Trophoblast cell (in vitro differentiated cells and primary cell): ENCODE results near the gene ADAM8.

Experiments
- DNase-seq, 2 donors: peaks; one replicate each; pipeline ENCODE4 v3.0.0-alpha.2; 2016
- H2AFZ ChIP-seq: 2 replicates; pipeline ENCODE4 v1.6.1; 2013; ENCODE audit warnings: low read length, moderate library complexity, mild to moderate bottlenecking; ENCODE audit not compliant: insufficient read depth, poor library complexity
- H2AK5ac ChIP-seq: 2 replicates; pipeline ENCODE4 v1.6.1; 2013; ENCODE audit warnings: mild to moderate bottlenecking, low read length
- H2BK120ac ChIP-seq: 2 replicates; pipeline ENCODE4 v1.6.1; 2013; ENCODE audit warnings: low read length, mild to moderate bottlenecking, moderate library complexity; ENCODE audit not compliant: insufficient read depth, poor library complexity
- H2BK12ac ChIP-seq: 2 replicates; pipeline ENCODE4 v1.6.1; 2013; ENCODE audit warnings: mild to moderate bottlenecking, low read length, moderate library complexity
- H2BK5ac ChIP-seq: 2 replicates; pipeline ENCODE4 v1.6.1; 2013; ENCODE audit warnings: low read length, low read depth, moderate library complexity, mild to moderate bottlenecking; ENCODE audit not compliant: poor library complexity
- H3K14ac ChIP-seq: 2 replicates; pipeline ENCODE4 v1.6.1; 2013; ENCODE audit warnings: mild to moderate bottlenecking, low read length
- H3K18ac ChIP-seq: 2 replicates; pipeline ENCODE4 v1.6.1; 2013; ENCODE audit warnings: mild to moderate bottlenecking, low read length
- H3K23ac ChIP-seq: 2 replicates; pipeline ENCODE4 v1.6.1; 2013; ENCODE audit warnings: low read length
- H3K27ac ChIP-seq: 2 replicates; pipeline ENCODE4 v1.5.1; 2013; ENCODE audit warnings: low read depth, mild to moderate bottlenecking, inconsistent platforms, low read length, moderate library complexity
- H3K27me3 ChIP-seq: 2 replicates; pipeline ENCODE4 v1.6.1; 2013; ENCODE audit warnings: inconsistent platforms, mild to moderate bottlenecking, low read length, moderate library complexity; ENCODE audit not compliant: insufficient read depth
- H3K36me3 ChIP-seq, 2 experiments: 1 replicate in 1 of 2; 2 replicates in 1 of 2; pipeline ENCODE4 v1.6.1; 2013; ENCODE audit warnings: low read length in 2 of 2, mild to moderate bottlenecking in 2 of 2, moderate library complexity in 1 of 2; ENCODE audit not compliant: insufficient read depth in 2 of 2, control insufficient read depth in 1 of 2
- H3K4ac ChIP-seq: 2 replicates; pipeline ENCODE4 v1.6.1; 2013; ENCODE audit warnings: low read depth, mild to moderate bottlenecking, low read length, moderate library complexity
- H3K4me1 ChIP-seq, 2 experiments: 1 replicate in 1 of 2; 2 replicates in 1 of 2; pipeline ENCODE4 v1.6.1; 2013; ENCODE audit warnings: low read length in 2 of 2, mild to moderate bottlenecking in 2 of 2, moderate library complexity in 1 of 2; ENCODE audit not compliant: insufficient read depth in 2 of 2, control insufficient read depth in 1 of 2
- H3K4me2 ChIP-seq: 2 replicates; pipeline ENCODE4 v1.6.1; 2013; ENCODE audit warnings: inconsistent platforms, mild to moderate bottlenecking, low read length, moderate library complexity
- H3K4me3 ChIP-seq: 2 replicates; pipeline ENCODE4 v1.5.1; 2013; ENCODE audit warnings: mild to moderate bottlenecking, low read depth, low read length, inconsistent platforms
- H3K79me1 ChIP-seq: one replicate; pipeline ENCODE4 v1.6.1; 2013; ENCODE audit warnings: low read length
- H3K79me2 ChIP-seq: 2 replicates; pipeline ENCODE4 v1.6.1; 2013; ENCODE audit warnings: low read length, mild to moderate bottlenecking; ENCODE audit not compliant: control insufficient read depth, insufficient read depth, poor library complexity
- H3K9ac ChIP-seq: 2 replicates; pipeline ENCODE4 v1.6.1; 2013; ENCODE audit warnings: mild to moderate bottlenecking, low read length
- H3K9me3 ChIP-seq: 2 replicates; pipeline ENCODE4 v1.6.1; 2013; ENCODE audit warnings: low read depth, mild to moderate bottlenecking, control low read depth, inconsistent platforms, low read length; ENCODE audit not compliant: insufficient read depth
- H4K12ac ChIP-seq: 2 replicates; pipeline ENCODE4 v1.6.1; 2013; ENCODE audit warnings: low read depth, mild to moderate bottlenecking, low read length, moderate library complexity
- H4K8ac ChIP-seq: 2 replicates; pipeline ENCODE4 v1.6.1; 2013; ENCODE audit warnings: low read depth, mild to moderate bottlenecking, low read length, moderate library complexity
- H4K91ac ChIP-seq: one replicate; pipeline ENCODE4 v1.6.1; 2013; ENCODE audit warnings: low read depth, mild to moderate bottlenecking, low read length, moderate library complexity
- WGBS: extraction: QIAGEN DNeasy Blood & Tissue Kit; methylation state at CpG from one replicate; pipeline ENCODE4 v1.1.7; 2013; ENCODE audit warnings: missing lambda C conversion rate; ENCODE audit not compliant: insufficient read length, insufficient coverage; ENCODE audit errors: extremely low coverage; 5-methylcytosine and 5-hydroxymethylcytosine counted together

ADAM8 gene

GRCh38 chr10:133246236-133246626 lies 30.4 kb downstream of the ADAM8 start:
- H4K8ac ChIP-seq = no peak overlapping the region
- H2BK5ac ChIP-seq = no peak overlapping the region
- H2AK5ac ChIP-seq = no peak overlapping the region
- H3K27me3 ChIP-seq = no peaks in the 10 kb centered on the region
- H4K91ac ChIP-seq = no peak overlapping the region
- no peak overlapping the region for H3K23ac ChIP-seq
- H2AFZ ChIP-seq = no peak overlapping the region
- no CpG with 5 or more reads among the region's 12 CpGs for WGBS
- DNase-seq = no peak
- H3K27ac ChIP-seq = no peak overlapping the region
- no peak overlapping the region for H3K9ac ChIP-seq
- H2BK12ac ChIP-seq = no peak overlapping the region
- H3K9me3 ChIP-seq = peaks cover 8% of the 10 kb centered on the region
- H3K4me2 ChIP-seq = no peak overlapping the region
- H3K4me3 ChIP-seq = no peak overlapping the region
- peaks cover 0 to 3% of the 10 kb centered on the region in 2 experiments for H3K4me1 ChIP-seq
- no peaks in the 10 kb centered on the region for H3K79me2 ChIP-seq
- H3K79me1 ChIP-seq = peaks cover 2% of the 10 kb centered on the region
- H3K14ac ChIP-seq = no peak overlapping the region
- H4K12ac ChIP-seq = no peak overlapping the region
- H3K18ac ChIP-seq = no peak overlapping the region
- H2BK120ac ChIP-seq = no peak overlapping the region
- H3K4ac ChIP-seq = no peak overlapping the region
- no peaks in the 10 kb centered on the region for H3K36me3 ChIP-seq

DNA sequence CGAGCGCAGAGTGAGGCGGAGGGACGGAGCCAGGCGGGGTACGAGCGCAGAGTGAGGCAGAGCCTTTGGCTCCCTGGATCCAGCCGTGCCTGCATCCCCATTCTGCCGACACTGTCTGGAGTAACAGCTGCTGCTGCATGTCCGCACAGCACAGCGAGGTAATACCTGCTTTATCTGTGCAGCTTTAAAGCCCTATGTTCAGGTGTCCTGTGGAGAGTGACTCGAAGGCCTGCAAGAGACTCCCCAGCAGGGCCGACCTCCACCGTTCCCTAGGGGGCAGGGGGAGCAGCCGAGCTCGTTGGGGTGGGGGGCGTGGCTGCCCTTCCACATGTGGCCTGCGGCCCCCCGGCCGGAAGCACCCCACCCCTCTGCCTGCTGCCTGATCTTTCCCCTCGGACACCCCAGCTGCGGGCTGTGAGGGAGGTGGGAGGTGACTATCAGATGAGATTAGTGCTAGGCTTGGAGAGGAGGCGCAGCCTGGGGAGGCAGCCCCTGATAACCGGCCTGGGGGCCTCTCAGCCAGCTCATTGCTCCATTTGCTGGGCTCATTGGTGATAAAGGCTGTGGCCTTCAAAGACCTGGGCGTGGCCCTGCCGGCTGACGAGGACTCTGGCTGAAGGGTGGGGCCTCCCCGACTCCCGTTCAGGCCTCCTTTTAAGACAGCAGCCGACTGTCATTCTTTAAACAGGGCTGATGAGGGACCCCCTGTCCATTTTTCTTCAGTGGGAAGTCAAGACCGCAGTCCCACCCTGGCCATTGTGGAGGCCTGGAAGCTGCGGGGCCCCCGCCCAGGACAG lies 31.0 kb downstream of the ADAM8 start:
- Histone ChIP-seq H3K4ac (no peak overlapping the region), H4K91ac (no peak overlapping the region), H3K27ac (no peak overlapping the region), H2BK5ac (no peak overlapping the region), H4K8ac (no peak overlapping the region), H2BK120ac (no peak overlapping the region), H3K4me2 (no peak overlapping the region), H2AFZ (no peak overlapping the region), H3K79me1 (peaks cover 2% of the 10 kb centered on the region), H3K9ac (no peak overlapping the region), H2AK5ac (no peak overlapping the region), H3K9me3 (peaks cover 8% of the 10 kb centered on the region), H3K18ac (no peak overlapping the region), H3K36me3 (no peaks in the 10 kb centered on the region), H4K12ac (no peak overlapping the region), H3K14ac (no peak overlapping the region), H3K23ac (no peak overlapping the region), H3K4me3 (no peak overlapping the region), H2BK12ac (no peak overlapping the region), H3K79me2 (no peaks in the 10 kb centered on the region), H3K4me1 (peaks cover 0 to 3% of the 10 kb centered on the region in 2 experiments), H3K27me3 (no peaks in the 10 kb centered on the region)
- WGBS = no CpG with 5 or more reads among the region's 33 CpGs
- no peak for DNase-seq

GRCh38 chr10:133243593-133243992 lies 33.1 kb downstream of the ADAM8 start:
- peaks cover 2% of the 10 kb centered on the region for H3K79me1 ChIP-seq
- no peak overlapping the region for H3K9ac ChIP-seq
- H3K9me3 ChIP-seq = peaks cover 8% of the 10 kb centered on the region
- no peak overlapping the region for H4K8ac ChIP-seq
- H3K18ac ChIP-seq = no peak overlapping the region
- no peak overlapping the region for H2BK120ac ChIP-seq
- no peak overlapping the region for H2AFZ ChIP-seq
- H4K91ac ChIP-seq = no peak overlapping the region
- no peak overlapping the region for H2BK12ac ChIP-seq
- peaks cover 0 to 3% of the 10 kb centered on the region in 2 experiments for H3K4me1 ChIP-seq
- peaks cover 5% of the 10 kb centered on the region for H3K27me3 ChIP-seq
- H3K4me2 ChIP-seq = no peak overlapping the region
- H3K4me3 ChIP-seq = no peak overlapping the region
- no peak overlapping the region for H3K27ac ChIP-seq
- H3K79me2 ChIP-seq = no peaks in the 10 kb centered on the region
- no peak for DNase-seq
- H3K36me3 ChIP-seq = no peaks in the 10 kb centered on the region
- no peak overlapping the region for H3K23ac ChIP-seq
- no CpG with 5 or more reads among the region's 14 CpGs for WGBS
- H3K14ac ChIP-seq = no peak overlapping the region
- no peak overlapping the region for H2BK5ac ChIP-seq
- H2AK5ac ChIP-seq = no peak overlapping the region
- no peak overlapping the region for H3K4ac ChIP-seq
- no peak overlapping the region for H4K12ac ChIP-seq

GRCh38 chr10:133242611-133243356 lies 33.9 kb downstream of the ADAM8 start:
- no peak overlapping the region for H4K8ac ChIP-seq
- WGBS = no CpG with 5 or more reads among the region's 27 CpGs
- H3K27me3 ChIP-seq = peaks cover 14% of the 10 kb centered on the region
- peak overlapping the region; percentile 60 for H3K4me3 ChIP-seq
- DNase-seq = no peak
- no peak overlapping the region for H2AFZ ChIP-seq
- no peaks in the 10 kb centered on the region for H3K36me3 ChIP-seq
- peaks cover 2% of the 10 kb centered on the region for H3K79me1 ChIP-seq
- peak overlapping the region; percentile 45 for H3K23ac ChIP-seq
- no peak overlapping the region for H3K4me2 ChIP-seq
- no peak overlapping the region for H3K18ac ChIP-seq
- no peak overlapping the region for H3K27ac ChIP-seq
- H3K4me1 ChIP-seq = peaks cover 1 to 4% of the 10 kb centered on the region in 2 experiments
- no peak overlapping the region for H2BK5ac ChIP-seq
- H2BK12ac ChIP-seq = no peak overlapping the region
- no peak overlapping the region for H3K14ac ChIP-seq
- no peak overlapping the region for H3K9ac ChIP-seq
- H3K9me3 ChIP-seq = peaks cover 8% of the 10 kb centered on the region
- H2AK5ac ChIP-seq = no peak overlapping the region
- no peak overlapping the region for H3K4ac ChIP-seq
- no peak overlapping the region for H4K12ac ChIP-seq
- H3K79me2 ChIP-seq = no peaks in the 10 kb centered on the region
- H4K91ac ChIP-seq = no peak overlapping the region
- H2BK120ac ChIP-seq = no peak overlapping the region
